ENCODE results near the gene GNE. TPM values are rescaled to one million over a fixed set of nuclear protein-coding genes. Genes with fewer than 3 reads are reported as not detected.
"Not testable (repeated sequence)": the region's sequence is repeated elsewhere in the genome, so short reads cannot be mapped to it uniquely, and the experiment has no call there.

GNE gene
- total and polyA plus RNA-seq, 9 of the 15 experiments (the other 6 are each of a cell fraction or from before 2014, with no cell fraction given): 5.1 to 18.6 (median 12.0) TPM

DNA sequence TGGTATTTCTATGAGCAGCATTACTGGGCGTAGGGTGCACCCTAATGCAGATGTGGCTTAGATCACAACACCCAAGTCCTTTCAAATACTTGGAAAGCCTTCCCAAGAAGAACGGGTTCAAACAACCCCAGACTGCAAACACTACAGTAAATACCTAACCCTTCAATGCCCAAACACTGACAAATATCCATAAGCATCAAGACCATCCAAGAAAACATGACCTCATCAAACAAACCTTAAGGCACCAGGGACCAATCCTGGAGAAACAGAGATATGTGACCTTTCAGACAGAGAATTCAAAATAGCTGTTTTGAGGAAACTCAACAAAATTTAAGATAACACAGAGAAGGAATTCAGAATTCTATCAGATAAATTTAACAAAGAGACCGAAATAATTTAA lies 83.0 kb downstream of the GNE start:
- intact Hi-C loops (cut with micrococcal nuclease); FAIRE-seq; H3K27ac ChIP-seq (ENCODE audit: extremely low read depth, low read depth, low read length); ATAC-seq; H3K9me3 ChIP-seq (replicated peaks; ENCODE audit: control insufficient read depth, insufficient read depth, low read depth, low read length); DNase-seq (ENCODE audit: extremely low read depth in 1 of 4, low spot score in 3 of 4); H3K36me3 ChIP-seq (ENCODE audit: control insufficient read depth, insufficient read depth, low read length); BruUV-seq (replicated peaks); H3K4me3 ChIP-seq; H3K79me2 ChIP-seq (ENCODE audit: control insufficient read depth, insufficient read depth, low read length); in situ Hi-C loops (cut with MboI); H3K9me1 ChIP-seq (ENCODE audit: control insufficient read depth, insufficient read depth, low read length); H3K4me1 ChIP-seq (replicated peaks in 1 of 2; ENCODE audit: control insufficient read depth in 2 of 2, insufficient read depth in 2 of 2, low read length in 2 of 2); H4K20me1 ChIP-seq (replicated peaks; ENCODE audit: control insufficient read depth, insufficient read depth, low read length); H2AFZ ChIP-seq (ENCODE audit: low read depth, low read length); CTCF ChIA-PET (ENCODE audit: low intra/inter-chr PET ratio); H3K9ac ChIP-seq (ENCODE audit: insufficient read depth in 1 of 2, low read depth in 2 of 2, low read length in 2 of 2); H3K4me2 ChIP-seq (ENCODE audit: insufficient read depth, low read length): not testable (repeated sequence)
- H3K27me3 ChIP-seq (ENCODE audit: control insufficient read depth in 2 of 2, insufficient read depth in 2 of 2, low read length in 2 of 2): peaks cover 0 to 12% of the 10 kb centered on the region in 2 experiments; a peak in 2 of 5 replicates
- POLR2A ChIA-PET: interaction anchor here (1.1 to 3.2 kb wide), 2 partner anchors 9 to 15 kb away, joined by 3 to 13 read pairs; partner anchors contain the start of gene CLTA
- WGBS (ENCODE audit: insufficient coverage, low coverage, missing lambda C conversion rate): 39% methylated on average over 3 of the region's 3 CpGs

DNA sequence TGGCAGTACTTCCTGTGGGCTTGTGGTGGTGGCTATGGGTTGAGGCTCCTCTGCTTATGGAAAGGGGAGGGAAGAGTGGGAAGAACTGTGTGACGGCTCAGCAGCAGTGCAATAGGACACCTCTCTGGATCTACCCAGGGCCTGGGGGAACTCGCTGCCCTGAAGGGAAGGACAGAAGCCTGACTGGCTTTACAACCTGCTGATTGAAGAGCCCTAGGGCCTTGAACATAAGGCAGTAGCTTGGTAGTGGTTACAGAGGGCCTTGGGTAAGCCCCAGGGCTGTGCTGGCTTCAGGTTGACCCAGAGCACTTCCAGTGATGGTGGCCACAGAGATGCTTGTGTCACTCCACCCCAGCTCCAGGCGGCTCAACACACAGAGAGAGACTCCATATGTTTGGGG lies 83.5 kb downstream of the GNE start:
- ATAC-seq: no peak; the same call in 2 of the 3 replicates
- FAIRE-seq: no peak
- no peaks in the 10 kb centered on the region for H4K20me1 ChIP-seq (replicated peaks; ENCODE audit: control insufficient read depth, insufficient read depth, low read length)
- peaks cover 0 to 15% of the 10 kb centered on the region in 2 experiments; a peak in 2 of 5 replicates for H3K27me3 ChIP-seq (ENCODE audit: control insufficient read depth in 2 of 2, insufficient read depth in 2 of 2, low read length in 2 of 2)
- DNase-seq (ENCODE audit: extremely low read depth in 1 of 4, low spot score in 3 of 4): no peak
- ChIA-PET CTCF (ENCODE audit: low intra/inter-chr PET ratio) (no interaction called here), POLR2A (interaction anchor here (1.1 to 3.2 kb wide), 2 partner anchors 9 to 16 kb away, joined by 3 to 13 read pairs; partner anchors contain the start of gene CLTA)
- H3K4me3 ChIP-seq: no peak overlapping the region
- no peak overlapping the region for H3K9ac ChIP-seq (ENCODE audit: insufficient read depth in 1 of 2, low read depth in 2 of 2, low read length in 2 of 2)
- H3K4me2 ChIP-seq (ENCODE audit: insufficient read depth, low read length): no peak overlapping the region
- BruUV-seq (replicated peaks): no TSS peak
- H3K79me2 ChIP-seq (ENCODE audit: control insufficient read depth, insufficient read depth, low read length): no peaks in the 10 kb centered on the region
- no peaks in the 10 kb centered on the region; a peak in 1 of 5 replicates for H3K4me1 ChIP-seq (replicated peaks in 1 of 2; ENCODE audit: control insufficient read depth in 2 of 2, insufficient read depth in 2 of 2, low read length in 2 of 2)
- H3K27ac ChIP-seq (ENCODE audit: extremely low read depth, low read depth, low read length): no peak overlapping the region
- no peaks in the 10 kb centered on the region for H3K9me3 ChIP-seq (replicated peaks; ENCODE audit: control insufficient read depth, insufficient read depth, low read depth, low read length)
- 17% methylated on average over 2 of the region's 3 CpGs for WGBS (ENCODE audit: insufficient coverage, low coverage, missing lambda C conversion rate)
- intact Hi-C loops (cut with micrococcal nuclease): no loop called here
- in situ Hi-C loops (cut with MboI): no loop called here
- H2AFZ ChIP-seq (ENCODE audit: low read depth, low read length): no peak overlapping the region
- no peaks in the 10 kb centered on the region for H3K9me1 ChIP-seq (ENCODE audit: control insufficient read depth, insufficient read depth, low read length)
- H3K36me3 ChIP-seq (ENCODE audit: control insufficient read depth, insufficient read depth, low read length): no peaks in the 10 kb centered on the region
- no peak for TF ChIP-seq SAFB2 (IDR thresholded peaks at IDR 0.05; ENCODE audit: borderline replicate concordance, low read depth, low read length, severe bottlenecking)
- TF ChIP-seq, protein P1, sequence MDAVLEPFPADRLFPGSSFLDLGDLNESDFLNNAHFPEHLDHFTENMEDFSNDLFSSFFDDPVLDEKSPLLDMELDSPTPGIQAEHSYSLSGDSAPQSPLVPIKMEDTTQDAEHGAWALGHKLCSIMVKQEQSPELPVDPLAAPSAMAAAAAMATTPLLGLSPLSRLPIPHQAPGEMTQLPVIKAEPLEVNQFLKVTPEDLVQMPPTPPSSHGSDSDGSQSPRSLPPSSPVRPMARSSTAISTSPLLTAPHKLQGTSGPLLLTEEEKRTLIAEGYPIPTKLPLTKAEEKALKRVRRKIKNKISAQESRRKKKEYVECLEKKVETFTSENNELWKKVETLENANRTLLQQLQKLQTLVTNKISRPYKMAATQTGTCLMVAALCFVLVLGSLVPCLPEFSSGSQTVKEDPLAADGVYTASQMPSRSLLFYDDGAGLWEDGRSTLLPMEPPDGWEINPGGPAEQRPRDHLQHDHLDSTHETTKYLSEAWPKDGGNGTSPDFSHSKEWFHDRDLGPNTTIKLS (IDR thresholded peaks at IDR 0.05; ENCODE audit: borderline replicate concordance, low read depth): no peak
- TF ChIP-seq, protein P2, sequence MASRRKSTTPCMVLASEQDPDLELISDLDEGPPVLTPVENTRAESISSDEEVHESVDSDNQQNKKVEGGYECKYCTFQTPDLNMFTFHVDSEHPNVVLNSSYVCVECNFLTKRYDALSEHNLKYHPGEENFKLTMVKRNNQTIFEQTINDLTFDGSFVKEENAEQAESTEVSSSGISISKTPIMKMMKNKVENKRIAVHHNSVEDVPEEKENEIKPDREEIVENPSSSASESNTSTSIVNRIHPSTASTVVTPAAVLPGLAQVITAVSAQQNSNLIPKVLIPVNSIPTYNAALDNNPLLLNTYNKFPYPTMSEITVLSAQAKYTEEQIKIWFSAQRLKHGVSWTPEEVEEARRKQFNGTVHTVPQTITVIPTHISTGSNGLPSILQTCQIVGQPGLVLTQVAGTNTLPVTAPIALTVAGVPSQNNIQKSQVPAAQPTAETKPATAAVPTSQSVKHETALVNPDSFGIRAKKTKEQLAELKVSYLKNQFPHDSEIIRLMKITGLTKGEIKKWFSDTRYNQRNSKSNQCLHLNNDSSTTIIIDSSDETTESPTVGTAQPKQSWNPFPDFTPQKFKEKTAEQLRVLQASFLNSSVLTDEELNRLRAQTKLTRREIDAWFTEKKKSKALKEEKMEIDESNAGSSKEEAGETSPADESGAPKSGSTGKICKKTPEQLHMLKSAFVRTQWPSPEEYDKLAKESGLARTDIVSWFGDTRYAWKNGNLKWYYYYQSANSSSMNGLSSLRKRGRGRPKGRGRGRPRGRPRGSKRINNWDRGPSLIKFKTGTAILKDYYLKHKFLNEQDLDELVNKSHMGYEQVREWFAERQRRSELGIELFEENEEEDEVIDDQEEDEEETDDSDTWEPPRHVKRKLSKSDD (conservative IDR thresholded peaks at IDR 0.05; ENCODE audit: low read length): no peak
- TF ChIP-seq, protein P3, sequence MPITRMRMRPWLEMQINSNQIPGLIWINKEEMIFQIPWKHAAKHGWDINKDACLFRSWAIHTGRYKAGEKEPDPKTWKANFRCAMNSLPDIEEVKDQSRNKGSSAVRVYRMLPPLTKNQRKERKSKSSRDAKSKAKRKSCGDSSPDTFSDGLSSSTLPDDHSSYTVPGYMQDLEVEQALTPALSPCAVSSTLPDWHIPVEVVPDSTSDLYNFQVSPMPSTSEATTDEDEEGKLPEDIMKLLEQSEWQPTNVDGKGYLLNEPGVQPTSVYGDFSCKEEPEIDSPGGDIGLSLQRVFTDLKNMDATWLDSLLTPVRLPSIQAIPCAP (CRISPR knock-in tag; IDR thresholded peaks at IDR 0.05; ENCODE audit: borderline replicate concordance): no peak
- TF ChIP-seq, protein P4, sequence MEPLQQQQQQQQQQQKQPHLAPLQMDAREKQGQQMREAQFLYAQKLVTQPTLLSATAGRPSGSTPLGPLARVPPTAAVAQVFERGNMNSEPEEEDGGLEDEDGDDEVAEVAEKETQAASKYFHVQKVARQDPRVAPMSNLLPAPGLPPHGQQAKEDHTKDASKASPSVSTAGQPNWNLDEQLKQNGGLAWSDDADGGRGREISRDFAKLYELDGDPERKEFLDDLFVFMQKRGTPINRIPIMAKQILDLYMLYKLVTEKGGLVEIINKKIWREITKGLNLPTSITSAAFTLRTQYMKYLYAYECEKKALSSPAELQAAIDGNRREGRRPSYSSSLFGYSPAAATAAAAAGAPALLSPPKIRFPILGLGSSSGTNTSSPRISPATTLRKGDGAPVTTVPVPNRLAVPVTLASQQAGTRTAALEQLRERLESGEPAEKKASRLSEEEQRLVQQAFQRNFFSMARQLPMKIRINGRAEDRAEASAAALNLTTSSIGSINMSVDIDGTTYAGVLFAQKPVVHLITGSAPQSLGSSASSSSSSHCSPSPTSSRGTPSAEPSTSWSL (CRISPR knock-in tag; IDR thresholded peaks at IDR 0.05; ENCODE audit: borderline replicate concordance): no peak
- no peak for TF ChIP-seq RFX1 (IDR thresholded peaks at IDR 0.05)
- TF ChIP-seq SETDB1 (IDR thresholded peaks at IDR 0.05; ENCODE audit: low read length): no peak
- no peak for TF ChIP-seq NR2F6 (CRISPR knock-in tag; IDR thresholded peaks at IDR 0.05)

Data from K562 (cell line).